HG02588 (cell line): Measurements from ENCODE around the gene DYRK1A.
A peak's percentile ranks its signal among the peaks of the same experiment; 100 is the strongest.
"Not testable (repeated sequence)": the region's sequence is repeated elsewhere in the genome, so short reads cannot be mapped to it uniquely, and the experiment has no call there.

ENCODE experiments used
- ATAC-seq: cut with Tn5 transposase; IDR thresholded peaks from one replicate; pipeline ENCODE4 v1.9.1; 2021; ENCODE audit warnings: mild to moderate bottlenecking, moderate library complexity; ENCODE audit not compliant: unreplicated experiment

The DYRK1A gene

DNA sequence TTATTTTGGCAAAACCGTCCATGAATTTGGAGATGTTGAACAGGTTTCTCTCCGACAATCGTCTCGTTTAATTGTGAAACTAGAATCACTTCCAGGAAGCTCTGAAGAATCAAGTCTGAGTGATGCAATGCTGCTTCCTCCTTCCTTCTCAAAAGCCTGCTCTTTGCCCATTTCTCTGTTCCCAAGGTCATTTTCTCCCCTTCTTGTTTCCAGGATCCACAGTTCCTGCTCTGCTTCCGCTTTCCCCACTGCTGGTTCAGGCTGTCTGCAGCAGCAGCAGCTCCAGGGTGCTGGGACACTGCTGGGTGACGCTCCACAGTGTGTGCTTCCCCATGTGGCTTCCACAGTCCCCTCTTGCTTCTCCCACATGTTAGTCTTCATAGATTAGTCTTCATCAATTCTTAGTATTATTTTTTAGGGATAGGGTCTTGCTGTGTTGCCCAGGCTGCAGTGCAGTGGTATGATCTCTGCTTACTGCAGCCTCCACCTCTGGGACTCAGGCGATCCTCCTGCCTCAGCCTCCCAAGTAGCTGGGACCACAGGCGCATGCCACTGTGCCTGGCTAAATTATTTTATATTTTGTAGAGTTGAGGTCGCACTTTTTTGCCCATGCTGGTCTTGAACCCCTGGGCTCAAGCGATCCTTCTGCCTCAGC is 156.2 kb downstream of the DYRK1A start:
- no peak for ATAC-seq

DNA sequence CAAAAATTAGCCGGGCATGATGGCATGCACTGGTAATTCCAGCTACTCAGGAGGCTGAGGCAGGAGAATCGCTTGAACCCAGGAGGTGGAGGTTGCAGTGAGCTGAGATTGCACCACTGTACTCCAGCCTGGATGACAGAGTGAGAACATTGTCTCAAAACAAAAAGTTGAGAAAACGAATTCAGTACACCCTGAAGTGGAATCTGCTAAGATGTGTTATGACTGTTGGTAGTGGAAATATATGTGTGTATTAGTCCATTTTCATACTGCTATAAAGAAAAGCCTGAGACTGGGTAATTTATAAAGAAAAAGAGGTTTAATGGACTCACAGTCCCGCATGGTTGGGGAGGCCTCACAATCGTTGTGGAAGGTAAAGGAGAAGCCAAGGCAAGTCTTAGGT is 158.4 kb downstream of the DYRK1A start:
- ATAC-seq: not testable (repeated sequence)

DNA sequence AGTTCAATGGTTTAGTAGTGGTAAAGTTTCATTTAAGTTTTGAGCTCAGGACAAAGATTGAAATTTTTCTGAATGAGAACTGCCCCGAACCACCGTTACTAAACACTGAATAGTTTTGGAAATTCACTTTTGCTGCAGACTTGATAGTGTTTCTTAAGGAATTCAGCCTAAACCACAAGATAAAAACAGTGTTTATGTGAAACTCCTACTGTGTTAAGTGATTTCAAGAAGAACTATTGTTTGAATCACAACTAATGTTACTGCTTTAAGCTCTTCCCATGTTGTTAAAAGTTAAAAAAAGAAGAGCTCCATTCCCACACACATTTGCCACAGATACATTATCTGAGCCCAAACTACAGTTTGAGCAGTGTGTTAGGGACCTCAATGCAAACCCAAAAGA is 159.2 kb downstream of the DYRK1A start:
- ATAC-seq: no peak

GRCh38 chr21:37527103-37527502 is 160.5 kb downstream of the DYRK1A start:
- no peak for ATAC-seq

GRCh38 chr21:37527716-37528115 is 161.1 kb downstream of the DYRK1A start:
- ATAC-seq: no peak

- no peak for ATAC-seq
Measured at GRCh38 chr21:37528150-37528937, 161.8 kb downstream of the DYRK1A start.

- ATAC-seq: no peak
Measured at GRCh38 chr21:37529649-37530048, 163.1 kb downstream of the DYRK1A start.

DNA sequence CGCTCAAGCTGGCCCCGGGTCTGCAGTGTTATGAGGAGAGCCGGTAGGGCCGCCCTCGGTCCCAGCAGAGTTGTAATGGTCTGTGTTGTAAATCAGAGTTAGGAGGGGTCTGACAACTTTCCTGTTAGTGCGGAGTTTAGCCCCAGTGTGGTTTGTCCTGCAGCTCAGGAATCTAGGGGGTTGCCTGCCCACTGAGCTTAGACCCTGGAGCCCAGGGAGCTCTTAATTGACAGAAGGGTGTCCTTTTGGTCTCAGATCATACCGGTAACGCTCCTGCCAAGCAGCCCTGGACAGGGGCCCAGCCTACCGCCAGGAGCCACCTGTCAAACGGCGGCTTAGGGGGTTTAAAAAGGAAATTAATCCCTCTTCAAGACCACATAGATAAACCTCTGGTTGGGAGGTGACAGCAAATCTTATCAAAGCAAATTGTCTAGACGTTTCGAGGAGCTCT is 164.4 kb downstream of the DYRK1A start:
- ATAC-seq: no peak

- no peak for ATAC-seq
Measured at GRCh38 chr21:37531431-37531932, 164.9 kb downstream of the DYRK1A start.

DNA sequence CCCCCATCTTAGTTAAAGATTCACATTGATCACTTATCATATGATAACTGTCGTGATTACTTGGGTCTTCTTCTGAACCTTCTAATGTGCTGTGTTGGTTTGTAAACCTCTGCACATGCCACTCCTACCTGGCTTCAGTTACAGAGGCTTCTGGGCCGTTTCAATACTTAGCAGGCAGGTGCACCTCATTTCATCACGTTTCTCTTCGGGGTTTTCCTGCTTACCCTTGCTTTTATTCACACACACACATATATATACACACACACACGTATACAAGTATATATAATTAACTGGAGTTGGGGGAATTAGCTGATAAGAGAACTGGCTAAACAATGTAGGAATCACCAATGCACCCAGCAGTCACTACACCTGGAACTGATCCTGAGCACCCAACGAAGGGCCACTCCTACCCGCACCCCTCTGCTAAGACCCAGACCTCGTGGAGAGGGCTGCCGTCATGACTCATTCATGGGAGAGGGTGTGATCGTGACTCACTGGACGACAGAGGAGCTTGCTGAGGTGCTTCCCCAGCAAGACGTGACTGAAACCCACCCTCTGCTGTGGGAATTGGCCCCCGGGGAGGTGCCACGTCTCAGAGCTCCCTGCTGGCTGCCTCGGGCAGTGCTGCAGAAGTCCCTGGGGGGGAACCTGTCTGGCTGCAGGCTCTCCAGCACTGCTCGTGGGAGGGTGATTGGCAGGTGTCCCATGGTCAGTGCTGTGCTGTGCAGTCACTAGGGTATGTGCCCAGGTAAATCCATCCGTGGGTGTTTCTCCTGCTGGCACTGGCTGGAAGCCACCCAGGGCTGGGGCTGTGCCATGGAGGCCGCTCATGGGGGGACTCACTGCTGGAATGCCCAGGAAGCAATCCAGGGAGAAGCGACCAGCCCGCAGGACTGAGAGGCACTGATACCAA is 166.6 kb downstream of the DYRK1A start:
- ATAC-seq: peak; percentile 77

DNA sequence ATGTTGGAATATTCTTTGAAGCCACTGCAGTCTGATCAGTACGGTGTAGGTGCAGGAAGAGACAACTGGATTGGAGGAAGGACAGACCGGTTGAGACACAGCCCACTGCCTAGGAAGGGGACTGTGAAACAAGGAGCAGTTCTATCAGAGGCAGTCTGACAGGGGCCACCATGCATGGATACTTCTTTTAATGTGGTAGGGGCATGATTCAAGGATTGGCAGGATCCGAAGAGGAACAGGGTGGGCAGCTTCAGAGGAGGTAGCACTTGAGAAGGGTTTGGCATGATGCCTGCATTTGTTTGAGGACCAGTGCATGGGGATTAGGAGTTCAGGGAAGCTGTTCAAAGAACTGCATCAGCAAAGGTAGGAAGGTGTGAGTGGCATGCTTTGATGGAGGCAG is 167.9 kb downstream of the DYRK1A start:
- no peak for ATAC-seq

- no peak for ATAC-seq
Measured at GRCh38 chr21:37535130-37535529, 168.6 kb downstream of the DYRK1A start.

GRCh38 chr21:37535672-37536071 is 169.1 kb downstream of the DYRK1A start:
- no peak for ATAC-seq

- no peak for ATAC-seq
Measured at GRCh38 chr21:37536616-37537278, 170.2 kb downstream of the DYRK1A start.

DNA sequence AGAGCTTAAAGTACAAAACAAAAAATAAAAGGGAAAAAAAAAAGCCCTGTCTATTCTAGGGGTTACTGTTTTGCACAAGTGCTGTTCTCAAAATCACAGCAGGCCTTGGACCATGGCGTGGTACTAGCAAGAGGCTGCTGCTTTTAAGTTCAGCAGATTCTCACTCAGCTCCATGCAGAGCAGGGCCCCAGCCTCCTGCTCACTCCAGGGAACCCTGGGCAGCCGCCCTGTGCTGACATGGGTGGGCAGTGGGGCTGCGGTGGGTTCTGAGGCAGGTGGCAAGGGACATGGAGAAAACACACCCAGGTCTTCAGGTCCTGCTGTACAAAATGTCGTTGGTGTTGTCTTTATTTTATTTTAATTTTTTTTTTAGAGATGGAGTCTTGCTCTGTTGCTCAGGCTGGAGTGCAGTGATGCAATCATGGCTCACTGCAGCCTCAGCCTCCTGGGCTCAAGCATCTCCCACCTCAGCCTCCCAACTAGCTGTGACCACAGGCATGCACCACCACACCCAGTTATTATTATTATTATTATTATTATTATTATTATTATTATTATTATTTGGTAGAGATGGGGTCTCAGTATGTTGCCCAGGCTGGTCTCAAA is 170.9 kb downstream of the DYRK1A start:
- ATAC-seq: no peak

DNA sequence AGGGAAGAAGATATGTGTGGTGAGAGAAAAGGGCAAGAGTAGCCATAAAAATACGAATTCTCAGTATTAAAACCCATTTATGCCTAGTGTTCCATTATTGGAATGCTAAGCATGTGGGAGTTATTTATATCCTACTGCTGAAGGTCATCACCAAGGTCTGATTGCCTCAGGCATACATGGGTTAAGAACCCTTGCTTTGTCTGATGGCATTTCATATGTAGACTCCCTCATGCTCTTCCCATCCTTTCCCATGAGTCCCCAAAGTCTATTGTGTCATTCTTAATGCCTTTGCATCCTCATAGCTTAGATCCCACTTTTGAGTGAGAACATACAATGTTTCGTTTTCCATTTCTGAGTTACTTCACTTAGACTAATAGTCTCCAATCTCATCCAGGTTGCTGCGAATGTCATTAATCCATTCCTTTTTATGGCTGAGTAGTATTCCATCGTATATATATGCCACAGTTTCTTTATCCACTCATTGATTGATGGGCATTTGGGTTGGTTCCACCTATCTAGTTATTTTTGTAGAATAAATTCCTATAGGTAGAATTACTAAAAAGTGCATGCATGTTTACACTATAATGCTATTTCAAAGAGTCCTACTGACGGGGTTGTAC is 172.5 kb downstream of the DYRK1A start:
- no peak for ATAC-seq

GRCh38 chr21:37541128-37541527 is 174.6 kb downstream of the DYRK1A start:
- ATAC-seq: not testable (repeated sequence)

DNA sequence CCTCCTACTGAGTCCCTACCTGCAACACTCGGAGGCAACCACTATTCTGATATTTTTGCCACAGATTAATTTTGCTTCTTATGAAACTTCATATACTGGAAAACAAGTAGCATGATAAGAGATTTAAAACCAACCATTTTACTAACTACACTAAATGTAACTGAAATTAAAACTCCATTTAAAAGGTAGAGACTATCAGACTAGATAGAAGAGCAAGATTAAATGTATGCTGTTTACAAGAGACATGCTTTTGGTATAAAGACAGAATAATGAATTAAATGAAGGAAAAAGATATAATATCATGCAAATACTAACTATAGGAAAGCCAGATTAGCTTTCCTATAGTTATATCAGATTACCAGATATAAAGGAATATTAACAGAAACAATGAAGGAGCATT is 175.9 kb downstream of the DYRK1A start:
- ATAC-seq: no peak

DNA sequence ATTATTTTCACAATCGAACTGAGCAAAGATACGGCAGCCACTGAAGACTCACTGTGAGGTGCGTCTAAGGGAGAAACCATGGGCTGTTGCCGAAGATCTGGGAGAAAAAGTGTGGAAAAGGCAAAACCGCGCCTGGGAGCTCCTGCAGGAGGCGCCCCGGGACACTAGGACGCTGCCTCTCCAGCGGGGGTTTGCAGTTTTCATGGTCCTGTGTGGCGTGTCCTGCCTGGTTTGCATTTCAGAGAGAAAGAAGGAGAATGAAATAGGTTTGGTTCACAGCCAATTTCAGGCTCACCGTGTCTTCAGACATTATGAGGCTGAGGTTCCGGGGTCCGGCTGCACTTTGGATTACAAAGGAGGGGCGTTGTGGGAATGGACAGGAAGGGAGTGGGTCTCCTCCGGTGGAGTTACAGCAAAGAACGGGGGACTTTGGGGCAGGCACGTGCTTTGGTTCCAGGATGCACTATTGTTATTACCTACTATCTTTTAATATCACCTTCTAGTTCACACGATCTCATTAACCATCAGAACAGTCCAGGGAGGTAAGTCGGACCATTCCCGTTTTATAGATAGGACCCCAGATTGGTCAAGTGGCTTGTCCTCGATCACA is 179.8 kb downstream of the DYRK1A start:
- ATAC-seq: no peak
